H1 (cell line): Measurements from ENCODE around the gene NTRK2. TPM values are rescaled to one million over a fixed set of nuclear protein-coding genes. Genes with fewer than 3 reads are reported as not detected.

ENCODE experiments used
- EP300 ChIP-seq, 2 experiments: IDR thresholded peaks; 1 replicate in 1 of 2; 2 replicates in 1 of 2; pipeline ENCODE4 v1.6.1; 2011 to 2012; ENCODE audit warnings: low read depth in 2 of 2, low read length in 2 of 2, mild to moderate bottlenecking in 2 of 2, borderline replicate concordance in 1 of 2, inconsistent platforms in 1 of 2, moderate library complexity in 1 of 2
- NRF1 ChIP-seq: IDR thresholded peaks from 2 replicates; pipeline ENCODE4 v1.6.1; 2011; ENCODE audit warnings: mild to moderate bottlenecking, low read depth, low read length, improper control_type of control experiment
- SAP30 ChIP-seq: fragments of 300-600 bp; sonication (generic); IDR thresholded peaks from 2 replicates; pipeline ENCODE4 v1.7.1; 2012; ENCODE audit warnings: low read length, moderate library complexity, mild to moderate bottlenecking, inconsistent platforms; ENCODE audit not compliant: insufficient read depth, insufficient replicate concordance
- TEAD4 ChIP-seq: IDR thresholded peaks from 2 replicates; pipeline ENCODE4 v1.6.1; 2012; ENCODE audit warnings: low read depth, low read length, inconsistent platforms, mixed read lengths
- polyA plus RNA-seq, 7 experiments: library from polyadenylated mRNA; depleted of rRNA in 3 of 7; stranded (reverse) in 5 of 7; unstranded in 2 of 7; fragments of >200 nt in 5 of 7; fragments of 200-250 nt in 2 of 7; gene quantifications; 1 replicate in 5 of 7; 2 replicates in 1 of 7; 4 replicates in 1 of 7; pipeline versions ENCODE4 v1.2.1 to v1.2.3, GENCODE V29; 2011 to 2013; ENCODE audit warnings: missing spikeins in 2 of 7, mixed read lengths in 2 of 7
- total RNA-seq: library from RNA; stranded (reverse); fragmentation: NEBNext Ultra II Directional; extraction: Animal tissue kit (Norgen Biotek cat#: 25700); gene quantifications from 2 replicates; pipeline ENCODE4 v1.2.1, GENCODE V29; 2021

NTRK2 gene
- total and polyA plus RNA-seq, 2 of the 8 experiments (the other 6 are each of a cell fraction or from before 2014, with no cell fraction given), result 0.03 to 0.04 TPM

- TF ChIP-seq SAP30 (no peak), EP300 (IDR thresholded peaks at IDR 0.05; ENCODE audit: borderline replicate concordance in 1 of 2, low read depth in 2 of 2, low read length in 2 of 2) (no peak), NRF1 (no peak), TEAD4 (no peak)
Observed at GRCh38 chr9:85053206-85053786, 383.8 kb downstream of the NTRK2 start (continued).
